ENCODE results near the gene ZFAND3. TPM values are rescaled to one million over a fixed set of nuclear protein-coding genes. Genes with fewer than 3 reads are reported as not detected.

Gene ZFAND3
- total and polyA plus RNA-seq, 7 donors = 48.5 to 166 (median 141) TPM

DNA sequence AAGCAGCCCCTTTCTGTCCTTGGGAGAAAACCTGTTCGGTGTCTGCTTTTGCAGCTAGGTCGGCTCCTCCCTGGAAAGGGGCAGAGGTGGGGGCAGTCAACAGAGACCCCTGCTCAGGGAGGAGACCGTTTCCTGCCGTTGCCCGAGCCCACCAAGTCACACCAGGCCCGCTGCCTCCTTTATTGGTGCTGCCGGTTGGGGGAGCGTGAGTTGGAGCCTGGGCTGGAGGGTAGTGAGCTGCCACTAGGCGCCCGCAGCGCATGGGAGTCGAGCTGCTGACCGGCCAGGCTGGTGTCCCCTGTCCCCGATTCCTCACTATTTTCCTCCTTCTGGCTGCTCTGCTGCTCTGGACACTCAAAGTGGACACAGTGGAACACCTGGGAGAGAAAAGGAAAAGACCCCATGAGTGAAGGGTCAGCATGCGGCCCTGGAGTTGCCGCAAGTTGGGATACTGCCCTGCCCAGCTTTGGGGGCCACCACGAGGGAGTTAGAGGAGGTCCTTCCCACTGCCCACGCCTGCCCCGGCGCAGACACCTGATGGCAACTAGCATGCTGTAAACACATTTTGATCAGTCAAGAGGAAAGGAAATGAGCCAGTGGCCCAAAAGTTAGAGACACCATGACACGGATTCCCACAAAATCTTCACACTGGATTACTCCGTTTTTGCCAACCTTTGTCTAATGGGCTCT, 355.4 kb downstream of the ZFAND3 start:
- Histone ChIP-seq H3K4me3 (no peak overlapping the region), H3K9me3 (no peaks in the 10 kb centered on the region), H3K27ac (no peak overlapping the region), H3K4me1 (peaks cover 5% of the 10 kb centered on the region), H3K36me3 (ENCODE audit: insufficient read depth in 1 of 2, low read depth in 1 of 2) (peaks cover 0 to 5% of the 10 kb centered on the region in 2 donors), H3K27me3 (ENCODE audit: insufficient read depth in 3 of 3, low read length in 2 of 3) (no peaks in the 10 kb centered on the region)
- WGBS, 3 donors = 95 to 97% (median 96%) methylated on average over 22 of the region's 22 CpGs
- no peak for DNase-seq
- TF ChIP-seq CTCF (IDR thresholded peaks at IDR 0.05) = no peak
- intact Hi-C loops (cut with DNase I) = no loop called here
- no peak for ATAC-seq

DNA sequence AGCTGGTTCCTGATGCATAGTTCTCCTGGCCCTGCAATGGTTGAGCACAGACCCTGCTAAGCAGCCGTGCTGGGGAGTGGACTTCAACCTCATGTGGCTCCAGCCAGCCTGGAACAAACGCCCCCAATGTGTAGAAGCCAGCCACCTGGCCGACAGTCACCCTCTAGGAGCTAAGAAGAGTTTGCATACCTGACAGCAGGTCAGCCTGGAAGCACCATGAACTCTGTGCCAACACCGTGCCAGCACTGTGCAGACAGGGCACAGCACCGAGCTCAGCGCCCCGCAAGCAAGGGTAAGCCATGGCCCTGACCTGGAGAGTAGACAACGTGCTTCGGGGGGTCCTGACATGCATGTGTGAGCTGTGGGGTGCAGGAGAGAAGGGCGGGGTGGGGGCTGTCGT, 356.3 kb downstream of the ZFAND3 start:
- no peak for DNase-seq
- H3K27me3 ChIP-seq (ENCODE audit: insufficient read depth in 3 of 3, low read length in 2 of 3) = no peaks in the 10 kb centered on the region
- intact Hi-C loops (cut with DNase I) = no loop called here
- no peak overlapping the region for H3K27ac ChIP-seq
- TF ChIP-seq CTCF (IDR thresholded peaks at IDR 0.05) = no peak
- ATAC-seq = no peak
- H3K9me3 ChIP-seq = no peaks in the 10 kb centered on the region
- peaks cover 5% of the 10 kb centered on the region for H3K4me1 ChIP-seq
- WGBS, 3 donors = 93 to 97% (median 94%) methylated on average over 11 of the region's 11 CpGs
- H3K36me3 ChIP-seq (ENCODE audit: insufficient read depth in 1 of 2, low read depth in 1 of 2) = peaks cover 0 to 5% of the 10 kb centered on the region in 2 donors
- no peak overlapping the region for H3K4me3 ChIP-seq

- ATAC-seq = no peak
- Histone ChIP-seq H3K9me3 (no peaks in the 10 kb centered on the region), H3K36me3 (ENCODE audit: insufficient read depth in 1 of 2, low read depth in 1 of 2) (peaks cover 0 to 5% of the 10 kb centered on the region in 2 donors), H3K4me1 (peaks cover 5% of the 10 kb centered on the region), H3K4me3 (no peak overlapping the region), H3K27me3 (ENCODE audit: insufficient read depth in 3 of 3, low read length in 2 of 3) (no peaks in the 10 kb centered on the region), H3K27ac (no peak overlapping the region)
- DNase-seq = no peak
- TF ChIP-seq CTCF (IDR thresholded peaks at IDR 0.05) = no peak
- intact Hi-C loops (cut with DNase I) = no loop called here
- 75 to 76% (median 75%) methylated on average over 32 of the region's 32 CpGs for WGBS, 3 donors
Measured at GRCh38 chr6:38176797-38177751, 357.5 kb downstream of the ZFAND3 start.

- WGBS, 3 donors = 86 to 93% (median 93%) methylated on average over 14 of the region's 14 CpGs
- TF ChIP-seq CTCF (IDR thresholded peaks at IDR 0.05) = no peak
- Histone ChIP-seq H3K4me3 (no peak overlapping the region), H3K36me3 (ENCODE audit: insufficient read depth in 1 of 2, low read depth in 1 of 2) (peaks cover 0 to 5% of the 10 kb centered on the region in 2 donors), H3K27ac (no peak overlapping the region), H3K4me1 (peaks cover 5% of the 10 kb centered on the region), H3K27me3 (ENCODE audit: insufficient read depth in 3 of 3, low read length in 2 of 3) (no peaks in the 10 kb centered on the region), H3K9me3 (no peaks in the 10 kb centered on the region)
- intact Hi-C loops (cut with DNase I) = no loop called here
- ATAC-seq (no peak), DNase-seq (no peak)
Measured at GRCh38 chr6:38177882-38178583, 358.5 kb downstream of the ZFAND3 start.
